ENCODE data around the gene TMC3.
"Not testable (repeated sequence)": the region's sequence is repeated elsewhere in the genome, so short reads cannot be mapped to it uniquely, and the experiment has no call there.

The TMC3 gene

GRCh38 chr15:81384891-81385720 is 11.1 kb upstream of the TMC3 start:
- DNase-seq: no peak

- no peak for DNase-seq
Observed at GRCh38 chr15:81381720-81382119, 7.7 kb upstream of the TMC3 start.

- DNase-seq: no peak
Observed at GRCh38 chr15:81380668-81381067, 6.7 kb upstream of the TMC3 start.

- DNase-seq: no peak
Observed at GRCh38 chr15:81380203-81380602, 6.2 kb upstream of the TMC3 start.

GRCh38 chr15:81379269-81379668 is 5.3 kb upstream of the TMC3 start:
- no peak for DNase-seq

- DNase-seq: no peak
Observed at GRCh38 chr15:81378443-81378842, 4.4 kb upstream of the TMC3 start.

GRCh38 chr15:81377871-81378270 is 3.9 kb upstream of the TMC3 start:
- no peak for DNase-seq

- DNase-seq: no peak
Observed at GRCh38 chr15:81376231-81376630, 2.2 kb upstream of the TMC3 start.

- no peak for DNase-seq
Observed at GRCh38 chr15:81375461-81375860, 1.4 kb upstream of the TMC3 start.

- no peak for DNase-seq
Observed at GRCh38 chr15:81373176-81373575, 837 bp downstream of the TMC3 start.

- no peak for DNase-seq
Observed at GRCh38 chr15:81372575-81372974, 1.4 kb downstream of the TMC3 start.

- DNase-seq: no peak
Observed at GRCh38 chr15:81363718-81364500, 10.1 kb downstream of the TMC3 start.

GRCh38 chr15:81363276-81363675 is 10.7 kb downstream of the TMC3 start:
- no peak for DNase-seq

- DNase-seq: no peak
Observed at GRCh38 chr15:81362790-81363189, 11.2 kb downstream of the TMC3 start.

- no peak for DNase-seq
Observed at GRCh38 chr15:81361891-81362290, 12.1 kb downstream of the TMC3 start.

GRCh38 chr15:81360491-81360890 is 13.5 kb downstream of the TMC3 start:
- DNase-seq: no peak

- no peak for DNase-seq
Observed at GRCh38 chr15:81358248-81358647, 15.8 kb downstream of the TMC3 start.

GRCh38 chr15:81357180-81357686 is 16.8 kb downstream of the TMC3 start:
- DNase-seq: peak; percentile 8

- no peak for DNase-seq
Observed at GRCh38 chr15:81356252-81356651, 17.8 kb downstream of the TMC3 start.

GRCh38 chr15:81351651-81352050 is 22.4 kb downstream of the TMC3 start:
- DNase-seq: no peak

GRCh38 chr15:81349271-81349670 is 24.7 kb downstream of the TMC3 start:
- DNase-seq: no peak

GRCh38 chr15:81348691-81349090 is 25.3 kb downstream of the TMC3 start:
- DNase-seq: not testable (repeated sequence)

- no peak for DNase-seq
Observed at GRCh38 chr15:81347910-81348309, 26.1 kb downstream of the TMC3 start.

GRCh38 chr15:81346611-81347010 is 27.4 kb downstream of the TMC3 start:
- no peak for DNase-seq

All from hematopoietic multipotent progenitor cell treated with erythropoietin and hydrocortisone succinate and interleukin-3 and kit ligand, for 8 days (in vitro differentiated cells).